GM15510 (cell line): ENCODE results near the gene MYOD1.

Source experiments
- POLR2A ChIP-seq: IDR thresholded peaks from 3 replicates; pipeline ENCODE4 v1.6.1; 2011; ENCODE audit warnings: borderline replicate concordance; ENCODE audit not compliant: insufficient read length; ENCODE audit errors: extremely low read depth

The MYOD1 gene

GRCh38 chr11:17736579-17736893, 17.2 kb downstream of the MYOD1 start:
- no peak for TF ChIP-seq POLR2A

GRCh38 chr11:17736930-17737817, 17.8 kb downstream of the MYOD1 start:
- TF ChIP-seq POLR2A, result no peak

- TF ChIP-seq POLR2A, result no peak
These were observed 19.0 kb downstream of the MYOD1 start for GRCh38 chr11:17738151-17738973.

GRCh38 chr11:17739945-17740338, 20.6 kb downstream of the MYOD1 start:
- no peak for TF ChIP-seq POLR2A

- TF ChIP-seq POLR2A, result no peak
These were observed 21.4 kb downstream of the MYOD1 start for GRCh38 chr11:17740649-17741235.

GRCh38 chr11:17741487-17741886, 22.1 kb downstream of the MYOD1 start:
- TF ChIP-seq POLR2A, result no peak

GRCh38 chr11:17742019-17742418, 22.6 kb downstream of the MYOD1 start:
- no peak for TF ChIP-seq POLR2A

- TF ChIP-seq POLR2A, result no peak
These were observed 23.8 kb downstream of the MYOD1 start for GRCh38 chr11:17743026-17743807.

GRCh38 chr11:17743808-17744119, 24.4 kb downstream of the MYOD1 start:
- no peak for TF ChIP-seq POLR2A

GRCh38 chr11:17744151-17744940, 25.0 kb downstream of the MYOD1 start:
- no peak for TF ChIP-seq POLR2A

- TF ChIP-seq POLR2A, result no peak
These were observed 25.8 kb downstream of the MYOD1 start for GRCh38 chr11:17745023-17745772.

GRCh38 chr11:17746096-17746495, 26.7 kb downstream of the MYOD1 start:
- TF ChIP-seq POLR2A, result no peak

GRCh38 chr11:17747131-17747955, 28.0 kb downstream of the MYOD1 start:
- no peak for TF ChIP-seq POLR2A

GRCh38 chr11:17748044-17748443, 28.7 kb downstream of the MYOD1 start:
- no peak for TF ChIP-seq POLR2A
